Keratinocyte (primary cell): ENCODE results near the gene TUBGCP3. TPM values are rescaled to one million over a fixed set of nuclear protein-coding genes. Genes with fewer than 3 reads are reported as not detected.

Experiments used
- DNase-seq: peaks from one replicate; pipeline ENCODE4 v3.0.0-alpha.2; 2011; ENCODE audit warnings: low read depth, missing footprints, low spot score
- FAIRE-seq: peaks from 2 replicates; lab custom pipeline; 2011; peaks lifted over from hg19 to GRCh38; lab: Jason Lieb, UNC
- H2AFZ ChIP-seq: 2 replicates; pipeline ENCODE4 v1.6.0; 2012; ENCODE audit warnings: low read length, control low read depth, inconsistent platforms; ENCODE audit not compliant: control insufficient read depth
- H3K27ac ChIP-seq: 2 replicates; pipeline ENCODE4 v1.5.1; 2011; ENCODE audit warnings: low read length; ENCODE audit not compliant: control insufficient read depth, insufficient read depth
- H3K27me3 ChIP-seq: 3 replicates; pipeline ENCODE4 v1.6.0; 2011; ENCODE audit warnings: low read length; ENCODE audit not compliant: control insufficient read depth, insufficient read depth; ENCODE audit errors: extremely low read depth
- H3K36me3 ChIP-seq, 2 experiments: 2 replicates in 1 of 2; 3 replicates in 1 of 2; pipeline ENCODE4 v1.5.1; 2011; ENCODE audit warnings: low read length in 2 of 2, mild to moderate bottlenecking in 1 of 2; ENCODE audit not compliant: control insufficient read depth in 2 of 2, insufficient read depth in 2 of 2; ENCODE audit errors: extremely low read depth in 1 of 2
- H3K4me1 ChIP-seq: 3 replicates; pipeline ENCODE4 v1.5.1; 2011; ENCODE audit warnings: low read length; ENCODE audit not compliant: control insufficient read depth, insufficient read depth; ENCODE audit errors: extremely low read depth
- H3K4me2 ChIP-seq: 3 replicates; pipeline ENCODE4 v1.6.0; 2011; ENCODE audit warnings: low read depth, low read length; ENCODE audit not compliant: control insufficient read depth, insufficient read depth; ENCODE audit errors: extremely low read depth
- H3K4me3 ChIP-seq, 3 experiments: fragments of 200-600 bp in 1 of 3; sonication (generic) in 1 of 3; 2 replicates in 2 of 3; 3 replicates in 1 of 3; pipeline ENCODE4 v1.5.1; 2011 to 2016; ENCODE audit warnings: low read length in 3 of 3, mild to moderate bottlenecking in 3 of 3, control low read depth in 2 of 3, inconsistent platforms in 1 of 3, low read depth in 1 of 3, mixed read lengths in 1 of 3, mixed run types in 1 of 3, moderate library complexity in 1 of 3; ENCODE audit not compliant: control insufficient read depth in 2 of 3, insufficient read depth in 2 of 3; ENCODE audit errors: extremely low read depth in 1 of 3
- H3K79me2 ChIP-seq: 2 replicates; pipeline ENCODE4 v1.6.0; 2012; ENCODE audit warnings: low read length; ENCODE audit not compliant: control insufficient read depth, insufficient read depth
- H3K9ac ChIP-seq: 3 replicates; pipeline ENCODE4 v1.6.0; 2011; ENCODE audit warnings: low read length; ENCODE audit not compliant: control insufficient read depth, insufficient read depth; ENCODE audit errors: extremely low read depth
- H3K9me1 ChIP-seq: 3 replicates; pipeline ENCODE4 v1.6.0; 2011; ENCODE audit warnings: low read length; ENCODE audit not compliant: control insufficient read depth, insufficient read depth; ENCODE audit errors: extremely low read depth
- H3K9me3 ChIP-seq: 2 replicates; pipeline ENCODE4 v1.5.1; 2012; ENCODE audit warnings: low read depth, low read length; ENCODE audit not compliant: control insufficient read depth
- H4K20me1 ChIP-seq: 3 replicates; pipeline ENCODE4 v1.6.0; 2011; ENCODE audit warnings: low read length; ENCODE audit not compliant: control insufficient read depth, insufficient read depth; ENCODE audit errors: extremely low read depth
- EZH2 ChIP-seq: IDR thresholded peaks from one replicate; pipeline ENCODE4 v1.6.1; 2012; ENCODE audit warnings: inconsistent platforms, mild to moderate bottlenecking, low read length, moderate library complexity
- dilution Hi-C: fragments of 300-500 bp; cut with MboI; formaldehyde crosslinking; loops from one replicate; pipeline ENCODE4 v1.7.0; 2020; ENCODE audit warnings: low sequenced_read_pairs; ENCODE audit not compliant: extremely low pct_ligation_motif_present
- polyA plus RNA-seq, 5 experiments: library from polyadenylated mRNA; depleted of rRNA in 3 of 5; stranded (reverse) in 3 of 5; stranded (forward) in 1 of 5; unstranded in 1 of 5; fragments of >200 nt; gene quantifications; 1 replicate in 1 of 5; 2 replicates in 3 of 5; 3 replicates in 1 of 5; pipeline versions ENCODE4 v1.2.1 to v1.2.3, GENCODE V29; 2011 to 2012; ENCODE audit warnings: missing spikeins in 2 of 5, low read depth in 1 of 5, low replicate concordance in 1 of 5
- TF ChIP-seq, protein P1 (sequence below), 3 experiments: IDR thresholded peaks in 1 of 3; conservative IDR thresholded peaks in 1 of 3; optimal IDR thresholded peaks in 1 of 3; 2 replicates in 2 of 3; 3 replicates in 1 of 3; pipeline versions ENCODE3 to v1.5.1; 2011; ENCODE audit warnings: low read length in 3 of 3, mild to moderate bottlenecking in 3 of 3, moderate library complexity in 2 of 3, control low read depth in 1 of 3, inconsistent platforms in 1 of 3; ENCODE audit not compliant: insufficient read depth in 2 of 3; ENCODE audit errors: extremely low read depth in 1 of 3

TUBGCP3 gene
- polyA plus RNA-seq, 1 donor (not counting 4 experiments of a cell fraction or from before 2014, with no cell fraction given) = 14.0 TPM

DNA sequence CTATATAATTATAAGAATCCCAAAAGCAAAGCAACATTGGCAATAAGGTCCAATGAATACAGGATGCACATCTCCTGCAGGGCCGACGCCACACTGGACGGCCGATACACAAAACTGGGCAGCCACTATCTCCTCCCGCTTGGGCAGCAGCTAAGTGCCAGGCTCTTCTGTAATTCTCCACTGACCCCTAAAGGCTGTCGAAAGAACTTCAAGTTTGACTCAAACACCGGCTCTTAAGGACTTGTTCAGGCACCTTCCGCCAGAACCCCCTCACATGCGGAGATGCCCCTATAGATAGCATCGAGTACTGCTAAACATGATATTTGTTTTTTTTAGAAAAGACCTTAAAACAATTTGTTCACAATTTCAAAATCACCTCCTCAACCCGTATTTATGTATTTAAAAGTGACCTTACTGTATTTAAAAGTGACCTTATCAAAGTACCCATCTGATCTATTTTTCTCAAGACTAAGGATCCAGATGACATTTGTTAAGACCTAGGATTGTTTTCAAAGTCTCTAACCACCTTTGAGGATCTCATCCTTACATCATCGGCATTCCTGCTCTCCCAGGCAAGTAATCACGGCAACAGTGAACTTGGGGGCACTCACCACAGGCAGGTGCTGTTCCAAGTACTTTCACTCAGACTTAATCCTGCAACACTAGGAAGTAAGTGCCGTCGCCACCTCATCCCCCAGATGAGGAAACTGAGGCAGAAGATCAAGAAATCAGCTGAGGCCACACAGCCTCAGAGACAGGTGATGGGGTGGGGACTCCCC lies 77.8 kb downstream of the TUBGCP3 start:
- Histone ChIP-seq H3K4me1 (no peaks in the 10 kb centered on the region), H3K4me3 (no peak overlapping the region), H3K4me2 (no peak overlapping the region), H3K9ac (no peak overlapping the region), H3K27ac (no peak overlapping the region), H3K27me3 (no peaks in the 10 kb centered on the region), H2AFZ (no peak overlapping the region), H3K9me1 (no peaks in the 10 kb centered on the region), H3K9me3 (no peaks in the 10 kb centered on the region), H3K79me2 (no peaks in the 10 kb centered on the region), H3K36me3 (peaks cover 1 to 10% of the 10 kb centered on the region in 2 experiments), H4K20me1 (no peaks in the 10 kb centered on the region)
- FAIRE-seq (no peak), DNase-seq (no peak)
- TF ChIP-seq, protein P1, sequence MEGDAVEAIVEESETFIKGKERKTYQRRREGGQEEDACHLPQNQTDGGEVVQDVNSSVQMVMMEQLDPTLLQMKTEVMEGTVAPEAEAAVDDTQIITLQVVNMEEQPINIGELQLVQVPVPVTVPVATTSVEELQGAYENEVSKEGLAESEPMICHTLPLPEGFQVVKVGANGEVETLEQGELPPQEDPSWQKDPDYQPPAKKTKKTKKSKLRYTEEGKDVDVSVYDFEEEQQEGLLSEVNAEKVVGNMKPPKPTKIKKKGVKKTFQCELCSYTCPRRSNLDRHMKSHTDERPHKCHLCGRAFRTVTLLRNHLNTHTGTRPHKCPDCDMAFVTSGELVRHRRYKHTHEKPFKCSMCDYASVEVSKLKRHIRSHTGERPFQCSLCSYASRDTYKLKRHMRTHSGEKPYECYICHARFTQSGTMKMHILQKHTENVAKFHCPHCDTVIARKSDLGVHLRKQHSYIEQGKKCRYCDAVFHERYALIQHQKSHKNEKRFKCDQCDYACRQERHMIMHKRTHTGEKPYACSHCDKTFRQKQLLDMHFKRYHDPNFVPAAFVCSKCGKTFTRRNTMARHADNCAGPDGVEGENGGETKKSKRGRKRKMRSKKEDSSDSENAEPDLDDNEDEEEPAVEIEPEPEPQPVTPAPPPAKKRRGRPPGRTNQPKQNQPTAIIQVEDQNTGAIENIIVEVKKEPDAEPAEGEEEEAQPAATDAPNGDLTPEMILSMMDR (optimal IDR thresholded peaks at IDR 0.05 in 1 of 3, IDR thresholded peaks at IDR 0.05 in 1 of 3, conservative IDR thresholded peaks at IDR 0.05 in 1 of 3; ENCODE audit: extremely low read depth in 1 of 3, insufficient read depth in 2 of 3, low read length in 3 of 3) = peak; percentile 31 to 40 (median 38)
- no peak for TF ChIP-seq EZH2
- dilution Hi-C loops = no loop called here

DNA sequence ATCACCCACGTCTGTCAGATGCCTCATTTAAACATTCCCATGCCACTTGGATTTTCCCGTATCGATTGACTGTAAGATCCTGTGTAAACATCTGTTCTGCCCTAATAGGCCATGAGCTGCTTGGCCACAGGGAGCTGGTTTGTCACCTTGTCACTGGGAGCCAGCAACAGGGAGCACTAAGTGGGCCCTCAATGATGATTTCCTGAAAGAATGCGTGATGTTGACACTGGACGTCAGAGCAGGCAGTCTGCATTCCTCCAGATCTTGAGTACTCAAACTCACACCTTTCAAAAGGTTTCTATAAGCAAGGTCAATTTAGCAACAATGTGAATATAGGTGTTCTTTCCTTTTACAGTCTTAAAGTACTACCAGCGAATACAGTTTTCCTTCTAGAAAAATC lies 78.8 kb downstream of the TUBGCP3 start:
- no peaks in the 10 kb centered on the region for H3K4me1 ChIP-seq
- no peak overlapping the region for H2AFZ ChIP-seq
- H3K4me3 ChIP-seq = no peak overlapping the region
- H3K9me3 ChIP-seq = no peaks in the 10 kb centered on the region
- H3K9me1 ChIP-seq = no peaks in the 10 kb centered on the region
- dilution Hi-C loops = no loop called here
- H3K9ac ChIP-seq = no peak overlapping the region
- no peak overlapping the region for H3K27ac ChIP-seq
- H3K27me3 ChIP-seq = no peaks in the 10 kb centered on the region
- no peaks in the 10 kb centered on the region for H3K79me2 ChIP-seq
- FAIRE-seq = no peak
- no peaks in the 10 kb centered on the region for H4K20me1 ChIP-seq
- no peak for DNase-seq
- TF ChIP-seq, protein P1 (optimal IDR thresholded peaks at IDR 0.05 in 1 of 3, IDR thresholded peaks at IDR 0.05 in 1 of 3, conservative IDR thresholded peaks at IDR 0.05 in 1 of 3; ENCODE audit: extremely low read depth in 1 of 3, insufficient read depth in 2 of 3, low read length in 3 of 3) = no peak
- no peak for TF ChIP-seq EZH2
- peaks cover 0 to 12% of the 10 kb centered on the region in 2 experiments for H3K36me3 ChIP-seq
- no peak overlapping the region for H3K4me2 ChIP-seq
